Neural progenitor cell (in vitro differentiated cells): ENCODE data around the gene G6PD.

Experiments used
- EZH2 ChIP-seq: fragments of 200-600 bp; sonication (generic); IDR thresholded peaks from 2 replicates; pipeline ENCODE4 v1.6.1; 2017; ENCODE audit warnings: antibody characterized with exemption, mild to moderate bottlenecking, moderate library complexity
- EZH2phosphoT487 ChIP-seq: fragments of 200-600 bp; sonication (generic); IDR thresholded peaks from 2 replicates; pipeline ENCODE4 v1.6.1; 2017; ENCODE audit warnings: antibody characterized with exemption
- TF ChIP-seq, protein P1 (sequence below): fragments of 200-600 bp; sonication (generic); IDR thresholded peaks from 2 replicates; pipeline ENCODE4 v1.5.1; 2017; ENCODE audit warnings: antibody characterized with exemption, mild to moderate bottlenecking

DNA sequence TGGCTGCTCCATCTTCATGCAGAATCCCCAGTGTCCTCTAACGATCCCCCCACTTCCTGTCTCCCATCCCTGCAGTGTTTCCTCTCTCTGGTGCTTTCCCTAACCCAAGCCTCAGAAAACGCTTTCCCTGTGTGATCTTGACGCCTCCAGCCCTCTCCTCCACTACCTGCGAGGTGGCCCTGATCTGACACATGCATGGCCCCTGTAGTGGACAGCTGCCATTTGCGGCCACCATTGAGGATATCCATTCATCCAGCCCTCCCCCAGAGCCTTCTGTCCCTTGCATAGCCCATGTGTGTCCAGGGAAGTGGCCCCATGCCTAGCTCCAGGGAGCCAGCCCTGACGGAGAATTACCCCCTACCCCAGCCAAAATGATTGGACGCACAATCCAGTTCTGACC is 63.3 kb downstream of the G6PD start:
- TF ChIP-seq, protein P1, sequence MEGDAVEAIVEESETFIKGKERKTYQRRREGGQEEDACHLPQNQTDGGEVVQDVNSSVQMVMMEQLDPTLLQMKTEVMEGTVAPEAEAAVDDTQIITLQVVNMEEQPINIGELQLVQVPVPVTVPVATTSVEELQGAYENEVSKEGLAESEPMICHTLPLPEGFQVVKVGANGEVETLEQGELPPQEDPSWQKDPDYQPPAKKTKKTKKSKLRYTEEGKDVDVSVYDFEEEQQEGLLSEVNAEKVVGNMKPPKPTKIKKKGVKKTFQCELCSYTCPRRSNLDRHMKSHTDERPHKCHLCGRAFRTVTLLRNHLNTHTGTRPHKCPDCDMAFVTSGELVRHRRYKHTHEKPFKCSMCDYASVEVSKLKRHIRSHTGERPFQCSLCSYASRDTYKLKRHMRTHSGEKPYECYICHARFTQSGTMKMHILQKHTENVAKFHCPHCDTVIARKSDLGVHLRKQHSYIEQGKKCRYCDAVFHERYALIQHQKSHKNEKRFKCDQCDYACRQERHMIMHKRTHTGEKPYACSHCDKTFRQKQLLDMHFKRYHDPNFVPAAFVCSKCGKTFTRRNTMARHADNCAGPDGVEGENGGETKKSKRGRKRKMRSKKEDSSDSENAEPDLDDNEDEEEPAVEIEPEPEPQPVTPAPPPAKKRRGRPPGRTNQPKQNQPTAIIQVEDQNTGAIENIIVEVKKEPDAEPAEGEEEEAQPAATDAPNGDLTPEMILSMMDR, result no peak
- TF ChIP-seq EZH2, result no peak
- TF ChIP-seq EZH2phosphoT487, result no peak
